Sigmoid colon (tissue), 7 donors: ENCODE measurements around the gene ANTXR2. TPM values are rescaled to one million over a fixed set of nuclear protein-coding genes. Genes with fewer than 3 reads are reported as not detected.

Experiments
- DNase-seq: peaks from one replicate; pipeline ENCODE4 v3.0.0-alpha.2; 2019
- H3K27ac ChIP-seq, 4 donors: fragments of 200-600 bp; sonication (generic); one replicate each; pipeline ENCODE4 v1.5.1; 2016 to 2019; ENCODE audit warnings: mild to moderate bottlenecking in 1 of 4
- H3K27me3 ChIP-seq, 3 donors: fragments of 200-600 bp; sonication (generic); one replicate each; pipeline ENCODE4 v1.5.1; 2019; ENCODE audit warnings: mild to moderate bottlenecking in 1 of 3
- H3K36me3 ChIP-seq, 4 donors: fragments of 200-600 bp; sonication (generic); one replicate each; pipeline ENCODE4 v1.5.1; 2016 to 2019
- H3K4me1 ChIP-seq, 4 donors: fragments of 200-600 bp; sonication (generic); one replicate each; pipeline ENCODE4 v1.5.1; 2017 to 2019
- H3K4me3 ChIP-seq, 4 donors: fragments of 200-600 bp; sonication (generic); one replicate each; pipeline ENCODE4 v1.5.1; 2017 to 2019; ENCODE audit warnings: mild to moderate bottlenecking in 2 of 4, moderate library complexity in 1 of 4
- H3K9me3 ChIP-seq, 4 donors: fragments of 200-600 bp in 3 of 4; sonication (generic) in 3 of 4; one replicate each; pipeline versions ENCODE4 v1.5.1 to v1.6.1; 2013 to 2019
- CTCF ChIP-seq, 4 experiments: fragments of 450-650 bp in 3 of 4; fragments of 200-600 bp in 1 of 4; IDR thresholded peaks; one replicate each; pipeline ENCODE4 v1.5.1; 2016 to 2019; ENCODE audit warnings: antibody characterized with exemption in 4 of 4, mild to moderate bottlenecking in 3 of 4, moderate library complexity in 2 of 4
- EP300 ChIP-seq, 4 donors: sonication (generic); formaldehyde crosslinking; IDR thresholded peaks; one replicate each; pipeline ENCODE4 v1.6.1; 2017; ENCODE audit warnings: antibody characterized with exemption in 4 of 4
- POLR2A ChIP-seq, 2 donors: fragments of 450-650 bp; IDR thresholded peaks; one replicate each; pipeline ENCODE4 v1.6.1; 2016; ENCODE audit warnings: antibody characterized with exemption in 2 of 2, mild to moderate bottlenecking in 2 of 2, moderate library complexity in 2 of 2
- POLR2AphosphoS5 ChIP-seq, 4 donors: sonication (generic); formaldehyde crosslinking; IDR thresholded peaks; one replicate each; pipeline ENCODE4 v1.6.1; 2017; ENCODE audit warnings: antibody characterized with exemption in 4 of 4
- WGBS, 2 donors: extraction: QIAGEN DNeasy Blood & Tissue Kit; methylation state at CpG; one replicate each; pipeline ENCODE4 v1.1.7; 2013; 5-methylcytosine and 5-hydroxymethylcytosine counted together
- intact Hi-C: fragments of 100-400 bp; cut with DNase I; formaldehyde crosslinking; loops from one replicate; pipeline ENCODE4 v1.15.1; 2023
- polyA plus RNA-seq, 3 donors: library from polyadenylated mRNA; stranded (reverse); fragments of 200-250 nt; gene quantifications; one replicate each; pipeline ENCODE4 v1.2.3, GENCODE V29; 2013
- total RNA-seq, 4 donors: library from RNA; depleted of rRNA; stranded (reverse); fragments of >200 nt; gene quantifications; one replicate each; pipeline ENCODE4 v1.1.0, GENCODE V29; 2016
- donor health status: healthy with polysubstance abuse.
- donor health status: Bipolar disorder and iron deficiency.
- donor health status: healthy.

The ANTXR2 gene
- total and polyA plus RNA-seq, 7 donors, result 11.4 to 237 (median 170) TPM

GRCh38 chr4:79947386-79947785, 125.6 kb downstream of the ANTXR2 start:
- 95 to 97% methylated on average over 1 of the region's 1 CpG for WGBS, 2 donors
- intact Hi-C loops, result loop anchor here (5.0 kb wide), 1 partner anchor 35 kb away; no protein-coding TSS in a partner anchor
- Histone ChIP-seq H3K27me3 (no peaks in the 10 kb centered on the region), H3K27ac (no peak overlapping the region), H3K4me3 (no peak overlapping the region), H3K9me3 (no peaks in the 10 kb centered on the region), H3K4me1 (peaks cover 0 to 44% (median 17%) of the 10 kb centered on the region in 4 donors), H3K36me3 (no peaks in the 10 kb centered on the region)
- TF ChIP-seq EP300 (IDR thresholded peaks at IDR 0.05), result no peak
- TF ChIP-seq CTCF (IDR thresholded peaks at IDR 0.05), result no peak
- TF ChIP-seq POLR2AphosphoS5 (IDR thresholded peaks at IDR 0.05), result no peak
- TF ChIP-seq POLR2A (IDR thresholded peaks at IDR 0.05), result no peak
- no peak for DNase-seq

- 82 to 94% methylated on average over 1 of the region's 1 CpG for WGBS, 2 donors
- no peaks in the 10 kb centered on the region for H3K36me3 ChIP-seq
- intact Hi-C loops, result no loop called here
- H3K27ac ChIP-seq, result peak overlapping the region in 1 of 4 donors; percentile 29
- TF ChIP-seq EP300 (IDR thresholded peaks at IDR 0.05), result no peak
- TF ChIP-seq POLR2AphosphoS5 (IDR thresholded peaks at IDR 0.05), result peak in 1 of 4 donors; percentile 11
- H3K9me3 ChIP-seq, result no peaks in the 10 kb centered on the region
- H3K4me1 ChIP-seq, result peaks cover 0 to 38% (median 23%) of the 10 kb centered on the region in 4 donors
- H3K27me3 ChIP-seq, result no peaks in the 10 kb centered on the region
- no peak overlapping the region for H3K4me3 ChIP-seq
- no peak for DNase-seq
Observed at GRCh38 chr4:79935274-79935673, 137.8 kb downstream of the ANTXR2 start.

- WGBS, 2 donors, result 94 to 96% methylated on average over 2 of the region's 2 CpGs
- no peak overlapping the region for H3K27ac ChIP-seq
- TF ChIP-seq POLR2A (IDR thresholded peaks at IDR 0.05) (no peak), EP300 (IDR thresholded peaks at IDR 0.05) (no peak), POLR2AphosphoS5 (IDR thresholded peaks at IDR 0.05) (no peak), CTCF (IDR thresholded peaks at IDR 0.05) (no peak)
- H3K4me1 ChIP-seq, result peaks cover 0 to 44% (median 23%) of the 10 kb centered on the region in 4 donors
- no peak overlapping the region for H3K4me3 ChIP-seq
- no peak for DNase-seq
- H3K36me3 ChIP-seq, result no peaks in the 10 kb centered on the region
- intact Hi-C loops, result no loop called here
- no peaks in the 10 kb centered on the region for H3K9me3 ChIP-seq
- no peaks in the 10 kb centered on the region for H3K27me3 ChIP-seq
Observed at GRCh38 chr4:79934660-79935059, 138.4 kb downstream of the ANTXR2 start.

GRCh38 chr4:79927931-79928330, 145.1 kb downstream of the ANTXR2 start:
- H3K4me1 ChIP-seq, result peaks cover 0 to 36% (median 11%) of the 10 kb centered on the region in 4 donors
- DNase-seq, result no peak
- intact Hi-C loops, result loop anchor here (10.0 kb wide), 1 partner anchor 137 kb away; no protein-coding TSS in a partner anchor
- H3K36me3 ChIP-seq, result no peaks in the 10 kb centered on the region
- H3K27ac ChIP-seq, result no peak overlapping the region
- no peak overlapping the region for H3K4me3 ChIP-seq
- H3K9me3 ChIP-seq, result no peaks in the 10 kb centered on the region
- 74 to 83% methylated on average over 1 of the region's 1 CpG for WGBS, 2 donors
- no peaks in the 10 kb centered on the region for H3K27me3 ChIP-seq
- TF ChIP-seq EP300 (IDR thresholded peaks at IDR 0.05) (no peak), POLR2A (IDR thresholded peaks at IDR 0.05) (no peak), CTCF (IDR thresholded peaks at IDR 0.05) (no peak), POLR2AphosphoS5 (IDR thresholded peaks at IDR 0.05) (no peak)

- no peak for DNase-seq
- H3K4me3 ChIP-seq, result no peak overlapping the region
- TF ChIP-seq POLR2A (IDR thresholded peaks at IDR 0.05), result no peak
- TF ChIP-seq EP300 (IDR thresholded peaks at IDR 0.05), result no peak
- no peak for TF ChIP-seq POLR2AphosphoS5 (IDR thresholded peaks at IDR 0.05)
- no peak for TF ChIP-seq CTCF (IDR thresholded peaks at IDR 0.05)
- intact Hi-C loops, result loop anchor here (10.0 kb wide), 1 partner anchor 142 kb away; no protein-coding TSS in a partner anchor
- H3K36me3 ChIP-seq, result no peaks in the 10 kb centered on the region
- WGBS, 2 donors, result 61 to 62% methylated on average over 2 of the region's 2 CpGs
- peaks cover 0 to 21% (median 6%) of the 10 kb centered on the region in 4 donors for H3K4me1 ChIP-seq
- H3K9me3 ChIP-seq, result no peaks in the 10 kb centered on the region
- no peaks in the 10 kb centered on the region for H3K27me3 ChIP-seq
- H3K27ac ChIP-seq, result no peak overlapping the region
Observed at GRCh38 chr4:79923281-79923680, 149.7 kb downstream of the ANTXR2 start.
